K562 (cell line): ENCODE data around the gene CD4. TPM values are rescaled to one million over a fixed set of nuclear protein-coding genes. Genes with fewer than 3 reads are reported as not detected.

Experiments
- ATF7 ChIP-seq: fragments of 450-650 bp; IDR thresholded peaks from 2 replicates; pipeline ENCODE4 v1.7.1; 2014; ENCODE audit warnings: mild to moderate bottlenecking, moderate library complexity
- CBFA2T3 ChIP-seq: fragments of 450-650 bp; IDR thresholded peaks from 2 replicates; pipeline ENCODE4 v1.6.1; 2017
- HMG20A ChIP-seq: fragments of 450-650 bp; formaldehyde crosslinking; conservative IDR thresholded peaks from 2 replicates; pipeline ENCODE4 v1.4.0; 2020; ENCODE audit warnings: mild to moderate bottlenecking, mixed read lengths
- HNRNPL ChIP-seq: fragments of 200-400 bp; formaldehyde crosslinking; IDR thresholded peaks from 2 replicates; pipeline ENCODE4 v1.6.1; 2017; ENCODE audit warnings: low read depth, mild to moderate bottlenecking, low read length
- MED1 ChIP-seq: sonication (generic); formaldehyde crosslinking; IDR thresholded peaks from 2 replicates; pipeline ENCODE4 v1.8.1; 2023; ENCODE audit warnings: missing genetic modification reagents, borderline replicate concordance
- PHF8 ChIP-seq: fragments of 200-600 bp; sonication (generic); IDR thresholded peaks from 2 replicates; pipeline ENCODE4 v1.6.1; 2012; ENCODE audit warnings: mixed run types, mild to moderate bottlenecking, inconsistent platforms, low read length, moderate library complexity, borderline replicate concordance
- RBFOX2 ChIP-seq: fragments of 200-400 bp; formaldehyde crosslinking; IDR thresholded peaks from 2 replicates; pipeline ENCODE4 v1.6.1; 2017; ENCODE audit warnings: low read depth, mild to moderate bottlenecking, low read length, moderate library complexity
- SAP30 ChIP-seq: fragments of 200-600 bp; sonication (generic); IDR thresholded peaks from 2 replicates; pipeline ENCODE4 v1.6.1; 2012; ENCODE audit warnings: borderline replicate concordance, low read depth, mild to moderate bottlenecking, moderate library complexity, low read length, control low read depth, inconsistent platforms; ENCODE audit not compliant: insufficient read depth, poor library complexity, severe bottlenecking
- SMARCC2 ChIP-seq: fragments of 450-650 bp; IDR thresholded peaks from 2 replicates; pipeline ENCODE4 v1.6.1; 2017; ENCODE audit warnings: antibody characterized with exemption, moderate library complexity, mild to moderate bottlenecking, low read depth
- SUPT5H ChIP-seq: fragments of 450-650 bp; IDR thresholded peaks from 2 replicates; pipeline ENCODE4 v1.6.1; 2016
- TBL1XR1 ChIP-seq, 2 experiments: IDR thresholded peaks; 2 replicates each; pipeline ENCODE4 v1.6.1; 2012; ENCODE audit warnings: improper control_type of control experiment in 2 of 2, low read length in 2 of 2, mild to moderate bottlenecking in 1 of 2
- TEAD1 ChIP-seq, 2 experiments: fragments of 450-650 bp in 1 of 2; sonication (generic) in 1 of 2; formaldehyde crosslinking; IDR thresholded peaks; 2 replicates each; pipeline versions ENCODE4 v1.4.0 to v1.8.0; 2020 to 2022; ENCODE audit warnings: mild to moderate bottlenecking in 2 of 2, missing genetic modification reagents in 1 of 2
- polyA plus RNA-seq, 8 experiments: library from polyadenylated mRNA; depleted of rRNA in 4 of 8; stranded (reverse) in 5 of 8; unstranded in 3 of 8; fragments of >200 nt; fragmentation: Nextera tagmentation in 2 of 8; fragmentation: Illumina TruSeq in 1 of 8; extraction: Ambion mirVana in 2 of 8; extraction: Trizol in 1 of 8; gene quantifications; 2 replicates each; pipeline versions ENCODE4 v1.2.1 to v1.2.3, GENCODE V29; 2011 to 2014; ENCODE audit warnings: inconsistent platforms in 1 of 8, missing spikeins in 1 of 8
- total RNA-seq, 7 experiments: library from RNA; depleted of rRNA in 6 of 7; stranded (reverse); fragments of >200 nt in 6 of 7; fragmentation: Illumina TruSeq in 2 of 7; extraction: Trizol in 2 of 7; gene quantifications; 2 replicates each; pipeline versions ENCODE4 v1.2.1 to v1.2.3, GENCODE V29; 2011 to 2021; ENCODE audit warnings: low replicate concordance in 1 of 7
- TF ChIP-seq, protein P1 (sequence below): fragments of 450-650 bp; IDR thresholded peaks from 2 replicates; pipeline ENCODE4 v1.6.1; 2016; ENCODE audit warnings: mild to moderate bottlenecking, moderate library complexity
- TF ChIP-seq, protein P2 (sequence below): fragments of 450-650 bp; IDR thresholded peaks from 2 replicates; pipeline ENCODE4 v1.6.1; 2016; ENCODE audit warnings: antibody characterized with exemption

Gene CD4
- total and polyA plus RNA-seq, 9 of the 15 experiments (the other 6 are each of a cell fraction or from before 2014, with no cell fraction given): 0.06 to 0.27 (median 0.09) TPM; not detected in 5

DNA sequence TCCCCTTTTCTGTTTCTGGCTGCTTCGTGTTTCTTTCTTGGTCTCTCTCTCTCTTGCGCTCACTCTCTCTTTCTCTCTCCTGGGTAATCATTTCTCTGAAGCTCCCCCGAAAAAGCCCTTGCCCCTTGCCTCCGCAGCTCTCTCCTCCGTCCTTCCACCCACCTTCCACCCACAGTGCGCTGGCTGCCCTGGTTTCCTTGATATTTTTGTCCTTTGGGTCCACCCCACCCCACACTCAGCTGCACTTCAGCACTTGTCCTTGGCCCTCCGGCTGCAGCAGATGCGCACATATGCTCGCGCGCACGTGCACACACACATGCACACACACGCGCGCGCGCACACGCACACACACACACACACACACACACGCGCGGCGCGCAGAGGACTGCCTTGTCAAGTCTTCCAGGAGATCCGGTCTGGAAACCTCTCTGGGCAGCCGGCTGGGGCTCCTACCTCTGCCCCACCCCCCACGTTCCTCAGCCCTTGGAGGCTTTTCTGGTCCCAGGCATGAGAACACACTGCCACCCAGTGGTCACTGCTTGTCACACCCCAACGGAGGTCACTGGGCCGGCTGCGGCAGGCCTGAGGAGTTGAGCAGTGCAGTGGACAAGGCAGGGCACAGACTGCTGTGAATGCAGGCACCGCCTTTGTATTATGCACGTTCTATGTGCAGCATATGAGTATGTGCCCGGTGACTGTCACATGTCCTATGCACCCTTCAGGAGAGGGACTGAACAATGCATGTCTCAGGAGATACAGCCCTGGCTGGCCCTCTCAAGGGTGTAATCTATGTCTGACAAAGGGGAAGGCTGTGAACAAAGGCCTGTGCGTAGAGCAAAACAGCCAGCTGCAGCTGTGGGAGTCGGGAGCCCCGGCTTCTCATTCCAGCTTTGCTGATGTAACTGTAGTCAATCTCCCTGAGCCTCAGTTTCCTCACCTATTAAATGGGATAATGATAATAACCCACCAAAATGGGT lies 10.5 kb upstream of the CD4 start (continued):
- TF ChIP-seq, protein P1, sequence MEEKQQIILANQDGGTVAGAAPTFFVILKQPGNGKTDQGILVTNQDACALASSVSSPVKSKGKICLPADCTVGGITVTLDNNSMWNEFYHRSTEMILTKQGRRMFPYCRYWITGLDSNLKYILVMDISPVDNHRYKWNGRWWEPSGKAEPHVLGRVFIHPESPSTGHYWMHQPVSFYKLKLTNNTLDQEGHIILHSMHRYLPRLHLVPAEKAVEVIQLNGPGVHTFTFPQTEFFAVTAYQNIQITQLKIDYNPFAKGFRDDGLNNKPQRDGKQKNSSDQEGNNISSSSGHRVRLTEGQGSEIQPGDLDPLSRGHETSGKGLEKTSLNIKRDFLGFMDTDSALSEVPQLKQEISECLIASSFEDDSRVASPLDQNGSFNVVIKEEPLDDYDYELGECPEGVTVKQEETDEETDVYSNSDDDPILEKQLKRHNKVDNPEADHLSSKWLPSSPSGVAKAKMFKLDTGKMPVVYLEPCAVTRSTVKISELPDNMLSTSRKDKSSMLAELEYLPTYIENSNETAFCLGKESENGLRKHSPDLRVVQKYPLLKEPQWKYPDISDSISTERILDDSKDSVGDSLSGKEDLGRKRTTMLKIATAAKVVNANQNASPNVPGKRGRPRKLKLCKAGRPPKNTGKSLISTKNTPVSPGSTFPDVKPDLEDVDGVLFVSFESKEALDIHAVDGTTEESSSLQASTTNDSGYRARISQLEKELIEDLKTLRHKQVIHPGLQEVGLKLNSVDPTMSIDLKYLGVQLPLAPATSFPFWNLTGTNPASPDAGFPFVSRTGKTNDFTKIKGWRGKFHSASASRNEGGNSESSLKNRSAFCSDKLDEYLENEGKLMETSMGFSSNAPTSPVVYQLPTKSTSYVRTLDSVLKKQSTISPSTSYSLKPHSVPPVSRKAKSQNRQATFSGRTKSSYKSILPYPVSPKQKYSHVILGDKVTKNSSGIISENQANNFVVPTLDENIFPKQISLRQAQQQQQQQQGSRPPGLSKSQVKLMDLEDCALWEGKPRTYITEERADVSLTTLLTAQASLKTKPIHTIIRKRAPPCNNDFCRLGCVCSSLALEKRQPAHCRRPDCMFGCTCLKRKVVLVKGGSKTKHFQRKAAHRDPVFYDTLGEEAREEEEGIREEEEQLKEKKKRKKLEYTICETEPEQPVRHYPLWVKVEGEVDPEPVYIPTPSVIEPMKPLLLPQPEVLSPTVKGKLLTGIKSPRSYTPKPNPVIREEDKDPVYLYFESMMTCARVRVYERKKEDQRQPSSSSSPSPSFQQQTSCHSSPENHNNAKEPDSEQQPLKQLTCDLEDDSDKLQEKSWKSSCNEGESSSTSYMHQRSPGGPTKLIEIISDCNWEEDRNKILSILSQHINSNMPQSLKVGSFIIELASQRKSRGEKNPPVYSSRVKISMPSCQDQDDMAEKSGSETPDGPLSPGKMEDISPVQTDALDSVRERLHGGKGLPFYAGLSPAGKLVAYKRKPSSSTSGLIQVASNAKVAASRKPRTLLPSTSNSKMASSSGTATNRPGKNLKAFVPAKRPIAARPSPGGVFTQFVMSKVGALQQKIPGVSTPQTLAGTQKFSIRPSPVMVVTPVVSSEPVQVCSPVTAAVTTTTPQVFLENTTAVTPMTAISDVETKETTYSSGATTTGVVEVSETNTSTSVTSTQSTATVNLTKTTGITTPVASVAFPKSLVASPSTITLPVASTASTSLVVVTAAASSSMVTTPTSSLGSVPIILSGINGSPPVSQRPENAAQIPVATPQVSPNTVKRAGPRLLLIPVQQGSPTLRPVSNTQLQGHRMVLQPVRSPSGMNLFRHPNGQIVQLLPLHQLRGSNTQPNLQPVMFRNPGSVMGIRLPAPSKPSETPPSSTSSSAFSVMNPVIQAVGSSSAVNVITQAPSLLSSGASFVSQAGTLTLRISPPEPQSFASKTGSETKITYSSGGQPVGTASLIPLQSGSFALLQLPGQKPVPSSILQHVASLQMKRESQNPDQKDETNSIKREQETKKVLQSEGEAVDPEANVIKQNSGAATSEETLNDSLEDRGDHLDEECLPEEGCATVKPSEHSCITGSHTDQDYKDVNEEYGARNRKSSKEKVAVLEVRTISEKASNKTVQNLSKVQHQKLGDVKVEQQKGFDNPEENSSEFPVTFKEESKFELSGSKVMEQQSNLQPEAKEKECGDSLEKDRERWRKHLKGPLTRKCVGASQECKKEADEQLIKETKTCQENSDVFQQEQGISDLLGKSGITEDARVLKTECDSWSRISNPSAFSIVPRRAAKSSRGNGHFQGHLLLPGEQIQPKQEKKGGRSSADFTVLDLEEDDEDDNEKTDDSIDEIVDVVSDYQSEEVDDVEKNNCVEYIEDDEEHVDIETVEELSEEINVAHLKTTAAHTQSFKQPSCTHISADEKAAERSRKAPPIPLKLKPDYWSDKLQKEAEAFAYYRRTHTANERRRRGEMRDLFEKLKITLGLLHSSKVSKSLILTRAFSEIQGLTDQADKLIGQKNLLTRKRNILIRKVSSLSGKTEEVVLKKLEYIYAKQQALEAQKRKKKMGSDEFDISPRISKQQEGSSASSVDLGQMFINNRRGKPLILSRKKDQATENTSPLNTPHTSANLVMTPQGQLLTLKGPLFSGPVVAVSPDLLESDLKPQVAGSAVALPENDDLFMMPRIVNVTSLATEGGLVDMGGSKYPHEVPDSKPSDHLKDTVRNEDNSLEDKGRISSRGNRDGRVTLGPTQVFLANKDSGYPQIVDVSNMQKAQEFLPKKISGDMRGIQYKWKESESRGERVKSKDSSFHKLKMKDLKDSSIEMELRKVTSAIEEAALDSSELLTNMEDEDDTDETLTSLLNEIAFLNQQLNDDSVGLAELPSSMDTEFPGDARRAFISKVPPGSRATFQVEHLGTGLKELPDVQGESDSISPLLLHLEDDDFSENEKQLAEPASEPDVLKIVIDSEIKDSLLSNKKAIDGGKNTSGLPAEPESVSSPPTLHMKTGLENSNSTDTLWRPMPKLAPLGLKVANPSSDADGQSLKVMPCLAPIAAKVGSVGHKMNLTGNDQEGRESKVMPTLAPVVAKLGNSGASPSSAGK: peak; percentile 79
- TF ChIP-seq SAP30 (peak; percentile 37), MED1 (CRISPR knock-in tag) (no peak), CBFA2T3 (peak; percentile 49; the same call in 1 of the 2 replicates), TBL1XR1 (IDR thresholded peaks at IDR 0.05; ENCODE audit: low read length in 2 of 2) (peak; percentile 28 to 33; a peak in 2 of 4 replicates), TEAD1 (CRISPR knock-in tag; IDR thresholded peaks at IDR 0.05) (peak in 1 of 2 experiments; percentile 70; a peak in 1 of 4 replicates), SMARCC2 (no peak), HMG20A (CRISPR knock-in tag) (no peak), HNRNPL (no peak), RBFOX2 (peak; percentile 59), ATF7 (peak; percentile 44), SUPT5H (peak; percentile 35; the same call in 1 of the 2 replicates), PHF8 (peak; percentile 19; the same call in 1 of the 2 replicates)
- TF ChIP-seq, protein P2, sequence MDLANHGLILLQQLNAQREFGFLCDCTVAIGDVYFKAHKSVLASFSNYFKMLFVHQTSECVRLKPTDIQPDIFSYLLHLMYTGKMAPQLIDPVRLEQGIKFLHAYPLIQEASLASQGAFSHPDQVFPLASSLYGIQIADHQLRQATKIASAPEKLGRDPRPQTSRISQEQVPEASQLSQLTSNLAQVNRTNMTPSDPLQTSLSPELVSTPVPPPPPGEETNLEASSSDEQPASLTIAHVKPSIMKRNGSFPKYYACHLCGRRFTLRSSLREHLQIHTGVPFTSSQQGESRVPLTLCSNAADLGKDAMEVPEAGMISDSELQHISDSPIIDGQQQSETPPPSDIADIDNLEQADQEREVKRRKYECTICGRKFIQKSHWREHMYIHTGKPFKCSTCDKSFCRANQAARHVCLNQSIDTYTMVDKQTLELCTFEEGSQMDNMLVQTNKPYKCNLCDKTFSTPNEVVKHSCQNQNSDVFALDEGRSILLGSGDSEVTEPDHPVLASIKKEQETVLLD: peak; percentile 80
